MCF 10A (cell line): ENCODE results near the gene NR1D2. TPM values are rescaled to one million over a fixed set of nuclear protein-coding genes. Genes with fewer than 3 reads are reported as not detected.
A peak's percentile ranks its signal among the peaks of the same experiment; 100 is the strongest.

Source experiments
- BruUV-seq: library from RNA; stranded (reverse); fragments of 400-500 nt; replicated peaks from 2 replicates; lab custom pipeline; 2021; lab: Mats Ljungman, UMichigan
- CTCF ChIA-PET: fragments of 300-600 bp; sonication (Branson Sonifier 250); formaldehyde crosslinking; extraction: SDS; loops from one replicate; lab custom pipeline; 2021; ENCODE audit warnings: antibody characterized with exemption, inconsistent platforms; lab: Yijun Ruan, JAX
- POLR2A ChIA-PET: fragments of 300-600, 350-650 bp; sonication (Branson Sonifier 250); formaldehyde crosslinking; extraction: SDS; loops from one replicate; lab custom pipeline; 2020; ENCODE audit warnings: antibody characterized with exemption, inconsistent platforms; lab: Yijun Ruan, JAX
- DNase-seq: peaks from one replicate; pipeline ENCODE4 v3.0.0-alpha.2; 2018; ENCODE audit not compliant: unreplicated experiment
- H3K27ac Mint-ChIP-seq: one replicate; pipeline ENCODE4 v1.8.0; 2022; ENCODE audit warnings: mild to moderate bottlenecking, low read depth, mixed read lengths; ENCODE audit not compliant: unreplicated experiment
- H3K27me3 Mint-ChIP-seq: one replicate; pipeline ENCODE4 v1.8.0; 2022; ENCODE audit warnings: mixed read lengths; ENCODE audit not compliant: insufficient read depth, unreplicated experiment
- H3K36me3 Mint-ChIP-seq: one replicate; pipeline ENCODE4 v1.8.0; 2022; ENCODE audit warnings: mild to moderate bottlenecking, moderate library complexity, mixed read lengths; ENCODE audit not compliant: insufficient read depth, unreplicated experiment
- H3K4me1 Mint-ChIP-seq: one replicate; pipeline ENCODE4 v1.8.0; 2022; ENCODE audit warnings: mixed read lengths; ENCODE audit not compliant: insufficient read depth, unreplicated experiment
- H3K4me3 Mint-ChIP-seq: one replicate; pipeline ENCODE4 v1.8.0; 2022; ENCODE audit warnings: mild to moderate bottlenecking, moderate library complexity, mixed read lengths; ENCODE audit not compliant: unreplicated experiment
- H3K9me3 Mint-ChIP-seq: one replicate; pipeline ENCODE4 v1.8.0; 2022; ENCODE audit warnings: mixed read lengths; ENCODE audit not compliant: unreplicated experiment
- CTCF ChIP-seq: fragments of 200-600 bp; IDR thresholded peaks from one replicate; pipeline ENCODE4 v1.8.0; 2022; ENCODE audit warnings: antibody characterized with exemption, mild to moderate bottlenecking; ENCODE audit not compliant: unreplicated experiment
- intact Hi-C: fragments of 100-400 bp; cut with micrococcal nuclease; formaldehyde crosslinking; loops from 2 replicates; pipeline ENCODE4 v1.14.1; 2022
- total RNA-seq: library from RNA; stranded (reverse); gene quantifications from 2 replicates; pipeline ENCODE4 v1.2.3, GENCODE V29; 2022

The NR1D2 gene
- total RNA-seq, 1 experiment from 2014 or later, result 19.4 TPM

DNA sequence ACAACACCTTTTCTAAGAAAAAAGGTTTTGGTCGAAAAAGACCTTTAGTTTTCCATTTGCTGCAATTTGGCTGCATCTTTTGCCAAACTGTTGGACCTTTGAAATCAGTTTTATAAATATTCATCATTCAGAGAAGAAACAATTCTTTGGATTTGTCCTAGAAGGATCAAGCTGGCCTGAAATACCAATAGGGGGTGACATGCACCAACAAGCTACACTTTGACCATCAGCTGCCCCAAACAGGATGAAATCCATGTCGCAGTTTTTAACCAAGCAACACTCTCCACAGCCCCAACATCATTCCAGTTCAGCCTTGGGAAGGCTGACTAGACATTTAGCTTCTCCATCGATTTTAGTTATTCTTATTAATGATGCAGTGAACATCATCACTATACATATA, 18.4 kb upstream of the NR1D2 start:
- BruUV-seq, result no TSS peak
- DNase-seq, result no peak
- no peaks in the 10 kb centered on the region for H3K4me1 Mint-ChIP-seq
- peaks cover 7% of the 10 kb centered on the region for H3K36me3 Mint-ChIP-seq
- no peak for TF ChIP-seq CTCF
- no peaks in the 10 kb centered on the region for H3K9me3 Mint-ChIP-seq
- intact Hi-C loops, result no loop called here
- no peaks in the 10 kb centered on the region for H3K27me3 Mint-ChIP-seq
- no peak overlapping the region for H3K27ac Mint-ChIP-seq
- ChIA-PET POLR2A (interaction anchor here (1.3 to 3.0 kb wide), 2 partner anchors 9 to 20 kb away, joined by 3 to 46 read pairs; partner anchors contain the start of genes NKIRAS1 and RPL15), CTCF (interaction anchor here (0.5 to 1.4 kb wide), 2 partner anchors 8 to 13 kb away, joined by 3 read pairs; no protein-coding TSS in a partner anchor)
- no peak overlapping the region for H3K4me3 Mint-ChIP-seq

DNA sequence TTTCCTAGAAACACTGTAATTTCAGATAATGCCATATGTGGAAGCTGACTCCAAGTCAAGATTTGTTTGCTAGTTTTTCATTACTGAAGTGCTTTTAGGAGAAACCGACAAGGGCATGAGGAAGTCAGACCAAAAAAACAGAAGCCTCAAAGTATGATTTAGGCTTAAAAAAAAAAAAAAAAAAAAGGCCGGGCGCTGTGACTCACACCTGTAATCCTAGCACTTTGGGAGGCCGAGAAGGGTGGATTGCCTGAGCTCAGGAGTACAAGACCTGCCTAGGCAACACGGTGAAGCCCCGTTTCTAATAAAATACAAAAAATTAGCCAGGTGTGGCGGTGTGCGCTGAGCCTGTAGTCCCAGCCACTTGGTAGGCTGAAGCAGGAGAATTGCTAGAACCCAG, 16.6 kb upstream of the NR1D2 start:
- ChIA-PET POLR2A (interaction anchor here (0.9 to 3.0 kb wide), 3 partner anchors 11 to 117 kb away, joined by 5 to 46 read pairs (median 6); partner anchors contain the start of genes NKIRAS1 and RPL15), CTCF (interaction anchor here (0.6 kb wide), 3 partner anchors 27 to 721 kb away, joined by 3 to 5 read pairs (median 4); no protein-coding TSS in a partner anchor)
- BruUV-seq, result no TSS peak

GRCh38 chr3:23931597-23931996, 13.5 kb upstream of the NR1D2 start:
- TF ChIP-seq CTCF, result no peak
- POLR2A ChIA-PET, result no interaction called here
- Mint-ChIP-seq H3K36me3 (no peaks in the 10 kb centered on the region), H3K27ac (no peak overlapping the region), H3K9me3 (no peaks in the 10 kb centered on the region), H3K4me3 (no peak overlapping the region), H3K4me1 (no peaks in the 10 kb centered on the region), H3K27me3 (no peaks in the 10 kb centered on the region)
- DNase-seq, result no peak
- intact Hi-C loops, result no loop called here
- CTCF ChIA-PET, result no interaction called here
- BruUV-seq, result no TSS peak

More for the DNA sequence above, 16.6 kb upstream of the NR1D2 start:
- H3K9me3 Mint-ChIP-seq, result no peaks in the 10 kb centered on the region
- TF ChIP-seq CTCF, result no peak
- no peak overlapping the region for H3K27ac Mint-ChIP-seq
- no peaks in the 10 kb centered on the region for H3K27me3 Mint-ChIP-seq
- H3K4me3 Mint-ChIP-seq, result no peak overlapping the region
- peak; percentile 66 for DNase-seq
- intact Hi-C loops, result no loop called here
- no peaks in the 10 kb centered on the region for H3K4me1 Mint-ChIP-seq
- no peaks in the 10 kb centered on the region for H3K36me3 Mint-ChIP-seq

DNA sequence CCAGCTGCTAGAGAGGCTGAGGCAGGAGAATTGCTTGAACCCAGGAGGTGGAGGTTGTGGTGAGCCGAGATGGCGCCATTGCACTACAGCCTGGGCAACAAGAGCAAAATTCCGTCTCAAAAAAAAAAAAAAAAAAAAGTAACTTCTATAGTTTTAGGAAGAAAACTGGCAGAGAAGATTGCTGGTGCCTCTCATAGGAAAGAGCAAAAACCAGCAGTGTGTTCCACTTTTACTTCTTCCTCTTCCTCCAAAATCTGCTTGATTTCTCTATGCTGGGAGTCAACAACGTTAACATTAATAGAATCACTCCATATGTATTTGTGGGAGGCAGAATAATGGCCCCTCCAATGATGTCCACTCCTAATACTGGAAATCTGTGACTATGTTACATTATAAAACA, 12.5 kb upstream of the NR1D2 start:
- CTCF ChIA-PET, result interaction anchor here (0.6 kb wide), 1 partner anchor 14 kb away, joined by 3 read pairs; no protein-coding TSS in a partner anchor
- DNase-seq, result no peak
- BruUV-seq, result no TSS peak

More for the DNA sequence above, 12.5 kb upstream of the NR1D2 start:
- H3K9me3 Mint-ChIP-seq, result no peaks in the 10 kb centered on the region
- no peak overlapping the region for H3K4me3 Mint-ChIP-seq
- H3K36me3 Mint-ChIP-seq, result no peaks in the 10 kb centered on the region
- no peak overlapping the region for H3K27ac Mint-ChIP-seq
- intact Hi-C loops, result no loop called here
- peaks cover 4% of the 10 kb centered on the region for H3K4me1 Mint-ChIP-seq
- POLR2A ChIA-PET, result no interaction called here
- no peaks in the 10 kb centered on the region for H3K27me3 Mint-ChIP-seq
- TF ChIP-seq CTCF, result no peak
